Breast epithelium (tissue), 3 donors: ENCODE results near the gene COMMD3.

Source experiments
- POLR2A ChIP-seq: fragments of 450-650 bp; IDR thresholded peaks from one replicate; pipeline ENCODE4 v1.6.1; 2016; ENCODE audit warnings: antibody characterized with exemption, mild to moderate bottlenecking, moderate library complexity
- POLR2AphosphoS5 ChIP-seq, 3 donors: sonication (generic); formaldehyde crosslinking; IDR thresholded peaks; one replicate each; pipeline ENCODE4 v1.6.1; 2017; ENCODE audit warnings: antibody characterized with exemption in 3 of 3
- TF ChIP-seq, protein P1 (sequence below), 3 donors: fragments of 450-650 bp; IDR thresholded peaks; one replicate each; pipeline ENCODE4 v1.5.1; 2016 to 2017; ENCODE audit warnings: antibody characterized with exemption in 3 of 3, mild to moderate bottlenecking in 3 of 3, moderate library complexity in 3 of 3

DNA sequence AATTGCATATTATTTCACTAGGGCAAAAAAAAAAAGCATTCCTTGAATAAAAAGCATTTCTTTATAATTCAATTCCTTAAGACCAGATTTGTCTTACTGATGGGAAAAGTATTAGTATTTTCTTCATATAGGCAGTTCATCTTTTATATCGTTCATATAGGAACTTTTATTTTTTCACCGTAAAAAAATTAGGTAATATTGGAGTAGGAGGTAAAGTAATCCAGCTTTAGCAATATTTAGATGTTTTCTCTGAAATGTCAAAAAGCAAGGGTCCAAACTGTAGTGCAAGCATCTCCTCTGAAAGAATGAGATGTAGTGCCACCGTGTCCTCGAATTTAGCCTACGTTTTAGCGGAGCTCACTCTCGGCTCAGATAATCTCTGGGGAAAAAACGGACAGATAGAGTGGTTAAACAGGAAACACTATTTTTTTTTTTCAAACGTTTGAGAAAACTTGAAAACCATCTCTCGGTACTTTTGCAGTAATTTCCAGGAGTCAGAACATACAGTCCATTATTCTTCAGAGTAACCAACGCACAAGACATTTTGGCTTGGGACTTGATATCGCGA lies 23.7 kb downstream of the COMMD3 start:
- TF ChIP-seq POLR2AphosphoS5 (IDR thresholded peaks at IDR 0.05) (no peak), POLR2A (no peak)
- TF ChIP-seq, protein P1, sequence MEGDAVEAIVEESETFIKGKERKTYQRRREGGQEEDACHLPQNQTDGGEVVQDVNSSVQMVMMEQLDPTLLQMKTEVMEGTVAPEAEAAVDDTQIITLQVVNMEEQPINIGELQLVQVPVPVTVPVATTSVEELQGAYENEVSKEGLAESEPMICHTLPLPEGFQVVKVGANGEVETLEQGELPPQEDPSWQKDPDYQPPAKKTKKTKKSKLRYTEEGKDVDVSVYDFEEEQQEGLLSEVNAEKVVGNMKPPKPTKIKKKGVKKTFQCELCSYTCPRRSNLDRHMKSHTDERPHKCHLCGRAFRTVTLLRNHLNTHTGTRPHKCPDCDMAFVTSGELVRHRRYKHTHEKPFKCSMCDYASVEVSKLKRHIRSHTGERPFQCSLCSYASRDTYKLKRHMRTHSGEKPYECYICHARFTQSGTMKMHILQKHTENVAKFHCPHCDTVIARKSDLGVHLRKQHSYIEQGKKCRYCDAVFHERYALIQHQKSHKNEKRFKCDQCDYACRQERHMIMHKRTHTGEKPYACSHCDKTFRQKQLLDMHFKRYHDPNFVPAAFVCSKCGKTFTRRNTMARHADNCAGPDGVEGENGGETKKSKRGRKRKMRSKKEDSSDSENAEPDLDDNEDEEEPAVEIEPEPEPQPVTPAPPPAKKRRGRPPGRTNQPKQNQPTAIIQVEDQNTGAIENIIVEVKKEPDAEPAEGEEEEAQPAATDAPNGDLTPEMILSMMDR (IDR thresholded peaks at IDR 0.05): no peak
